Measurements from ENCODE around the gene SCAMP5.
A peak's percentile ranks its signal among the peaks of the same experiment; 100 is the strongest.

SCAMP5 gene

GRCh38 chr15:75023872-75024636 is 28.7 kb downstream of the SCAMP5 start:
- no peak for DNase-seq
- H3K36me3 ChIP-seq (replicated peaks) = no peaks in the 10 kb centered on the region
- TF ChIP-seq, protein P1, sequence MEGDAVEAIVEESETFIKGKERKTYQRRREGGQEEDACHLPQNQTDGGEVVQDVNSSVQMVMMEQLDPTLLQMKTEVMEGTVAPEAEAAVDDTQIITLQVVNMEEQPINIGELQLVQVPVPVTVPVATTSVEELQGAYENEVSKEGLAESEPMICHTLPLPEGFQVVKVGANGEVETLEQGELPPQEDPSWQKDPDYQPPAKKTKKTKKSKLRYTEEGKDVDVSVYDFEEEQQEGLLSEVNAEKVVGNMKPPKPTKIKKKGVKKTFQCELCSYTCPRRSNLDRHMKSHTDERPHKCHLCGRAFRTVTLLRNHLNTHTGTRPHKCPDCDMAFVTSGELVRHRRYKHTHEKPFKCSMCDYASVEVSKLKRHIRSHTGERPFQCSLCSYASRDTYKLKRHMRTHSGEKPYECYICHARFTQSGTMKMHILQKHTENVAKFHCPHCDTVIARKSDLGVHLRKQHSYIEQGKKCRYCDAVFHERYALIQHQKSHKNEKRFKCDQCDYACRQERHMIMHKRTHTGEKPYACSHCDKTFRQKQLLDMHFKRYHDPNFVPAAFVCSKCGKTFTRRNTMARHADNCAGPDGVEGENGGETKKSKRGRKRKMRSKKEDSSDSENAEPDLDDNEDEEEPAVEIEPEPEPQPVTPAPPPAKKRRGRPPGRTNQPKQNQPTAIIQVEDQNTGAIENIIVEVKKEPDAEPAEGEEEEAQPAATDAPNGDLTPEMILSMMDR (IDR thresholded peaks at IDR 0.05; ENCODE audit: low read depth, low read length, missing control alignments) = no peak
- H3K27me3 ChIP-seq (replicated peaks) = no peaks in the 10 kb centered on the region
- in situ Hi-C loops (cut with HindIII; ENCODE audit: low pct_ligation_motif_present, low sequenced_read_pairs) = no loop called here
- peak overlapping the region; percentile 99 for H3K4me3 ChIP-seq (ENCODE audit: low read depth, low read length)
- H3K27ac ChIP-seq = peak overlapping the region; percentile 89

DNA sequence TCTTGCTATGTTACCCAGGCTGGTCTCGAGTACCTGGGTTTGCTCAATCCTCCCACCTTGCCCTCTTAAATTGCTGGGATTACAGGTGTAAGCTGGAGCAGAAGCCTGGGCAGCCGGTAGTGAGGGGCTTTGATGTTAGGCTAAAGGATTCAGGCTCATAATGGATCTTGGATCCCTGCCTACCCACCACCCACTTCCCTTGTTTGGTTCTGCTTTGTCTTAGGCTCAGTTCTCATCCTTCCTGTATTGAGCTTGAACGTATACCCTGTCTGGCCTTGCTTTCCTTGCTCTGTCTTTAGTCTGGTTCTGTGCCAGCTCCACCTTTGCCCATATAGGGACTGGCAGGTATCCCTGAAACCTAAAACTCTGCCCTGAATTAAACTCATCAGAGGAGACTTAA is 29.7 kb downstream of the SCAMP5 start:
- Histone ChIP-seq H3K36me3 (replicated peaks) (no peaks in the 10 kb centered on the region), H3K27me3 (replicated peaks) (no peaks in the 10 kb centered on the region), H3K4me3 (ENCODE audit: low read depth, low read length) (no peak overlapping the region), H3K27ac (no peak overlapping the region)
- in situ Hi-C loops (cut with HindIII; ENCODE audit: low pct_ligation_motif_present, low sequenced_read_pairs) = no loop called here
- DNase-seq = no peak
- TF ChIP-seq, protein P1 (IDR thresholded peaks at IDR 0.05; ENCODE audit: low read depth, low read length, missing control alignments) = no peak

GRCh38 chr15:75025548-75026260 is 30.3 kb downstream of the SCAMP5 start:
- TF ChIP-seq, protein P1 (IDR thresholded peaks at IDR 0.05; ENCODE audit: low read depth, low read length, missing control alignments) = no peak
- no peak for DNase-seq
- H3K36me3 ChIP-seq (replicated peaks) = no peaks in the 10 kb centered on the region
- H3K27me3 ChIP-seq (replicated peaks) = no peaks in the 10 kb centered on the region
- H3K27ac ChIP-seq = no peak overlapping the region
- H3K4me3 ChIP-seq (ENCODE audit: low read depth, low read length) = no peak overlapping the region
- in situ Hi-C loops (cut with HindIII; ENCODE audit: low pct_ligation_motif_present, low sequenced_read_pairs) = no loop called here

GRCh38 chr15:75027551-75027950 is 32.2 kb downstream of the SCAMP5 start:
- TF ChIP-seq, protein P1 (IDR thresholded peaks at IDR 0.05; ENCODE audit: low read depth, low read length, missing control alignments) = no peak
- Histone ChIP-seq H3K4me3 (ENCODE audit: low read depth, low read length) (no peak overlapping the region), H3K36me3 (replicated peaks) (no peaks in the 10 kb centered on the region), H3K27ac (no peak overlapping the region), H3K27me3 (replicated peaks) (no peaks in the 10 kb centered on the region)
- in situ Hi-C loops (cut with HindIII; ENCODE audit: low pct_ligation_motif_present, low sequenced_read_pairs) = no loop called here
- DNase-seq = no peak

DNA sequence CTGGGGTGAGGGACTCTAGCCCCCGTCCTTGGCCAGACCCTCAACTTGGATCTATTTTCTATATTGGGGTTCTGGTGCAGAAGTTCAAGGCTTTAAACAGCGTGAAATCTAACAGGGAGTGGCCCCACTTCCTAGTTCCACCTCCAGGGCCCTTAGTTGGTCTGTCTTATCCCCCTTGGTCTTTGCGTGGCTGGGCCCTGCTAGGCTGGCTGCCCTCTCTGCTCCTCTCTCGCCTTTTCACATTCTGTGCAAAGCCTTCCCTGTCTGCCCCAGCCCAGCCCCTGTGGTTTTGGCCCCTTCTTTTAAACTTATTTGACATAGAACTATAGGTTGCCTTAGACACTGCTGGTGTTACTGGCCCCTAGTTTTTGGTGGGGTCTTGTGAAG is 33.6 kb downstream of the SCAMP5 start:
- Histone ChIP-seq H3K27ac (no peak overlapping the region), H3K4me3 (ENCODE audit: low read depth, low read length) (no peak overlapping the region), H3K27me3 (replicated peaks) (no peaks in the 10 kb centered on the region), H3K36me3 (replicated peaks) (no peaks in the 10 kb centered on the region)
- TF ChIP-seq, protein P1 (IDR thresholded peaks at IDR 0.05; ENCODE audit: low read depth, low read length, missing control alignments) = no peak
- in situ Hi-C loops (cut with HindIII; ENCODE audit: low pct_ligation_motif_present, low sequenced_read_pairs) = no loop called here
- DNase-seq = no peak

All from brain microvascular endothelial cell (primary cell).